ENCODE data around the gene IGF1.

IGF1 gene

GRCh38 chr12:102480406-102480805 lies at the start of gene IGF1:
TSS of gene IGF1 (minus strand) at chr12:102480563. CDS start at chr12:102480381, 182 bp downstream.
- no peak for DNase-seq (ENCODE audit: low read depth in 3 of 3, low spot score in 1 of 3)

- DNase-seq (ENCODE audit: low read depth in 3 of 3, low spot score in 1 of 3): no peak
Observed at GRCh38 chr12:102528111-102528510, 47.7 kb upstream of the IGF1 start.

GRCh38 chr12:102527171-102527720 lies 46.9 kb upstream of the IGF1 start:
- no peak for DNase-seq (ENCODE audit: low read depth in 3 of 3, low spot score in 1 of 3)

- DNase-seq (ENCODE audit: low read depth in 3 of 3, low spot score in 1 of 3): no peak
Observed at GRCh38 chr12:102526656-102527055, 46.3 kb upstream of the IGF1 start.

GRCh38 chr12:102522768-102523167 lies 42.4 kb upstream of the IGF1 start:
- no peak for DNase-seq (ENCODE audit: low read depth in 3 of 3, low spot score in 1 of 3)

- no peak for DNase-seq (ENCODE audit: low read depth in 3 of 3, low spot score in 1 of 3)
Observed at GRCh38 chr12:102521662-102522277, 41.4 kb upstream of the IGF1 start.

GRCh38 chr12:102518871-102519270 lies 38.5 kb upstream of the IGF1 start:
- no peak for DNase-seq (ENCODE audit: low read depth in 3 of 3, low spot score in 1 of 3)

- DNase-seq (ENCODE audit: low read depth in 3 of 3, low spot score in 1 of 3): no peak
Observed at GRCh38 chr12:102514696-102515095, 34.3 kb upstream of the IGF1 start.

- no peak for DNase-seq (ENCODE audit: low read depth in 3 of 3, low spot score in 1 of 3)
Observed at GRCh38 chr12:102513739-102514138, 33.4 kb upstream of the IGF1 start.

- no peak for DNase-seq (ENCODE audit: low read depth in 3 of 3, low spot score in 1 of 3)
Observed at GRCh38 chr12:102513272-102513671, 32.9 kb upstream of the IGF1 start.

- no peak for DNase-seq (ENCODE audit: low read depth in 3 of 3, low spot score in 1 of 3)
Observed at GRCh38 chr12:102512523-102512922, 32.2 kb upstream of the IGF1 start.

- DNase-seq (ENCODE audit: low read depth in 3 of 3, low spot score in 1 of 3): no peak
Observed at GRCh38 chr12:102511575-102511974, 31.2 kb upstream of the IGF1 start.

- DNase-seq (ENCODE audit: low read depth in 3 of 3, low spot score in 1 of 3): no peak
Observed at GRCh38 chr12:102510463-102510862, 30.1 kb upstream of the IGF1 start.

- DNase-seq (ENCODE audit: low read depth in 3 of 3, low spot score in 1 of 3): no peak
Observed at GRCh38 chr12:102510031-102510430, 29.7 kb upstream of the IGF1 start.

- no peak for DNase-seq (ENCODE audit: low read depth in 3 of 3, low spot score in 1 of 3)
Observed at GRCh38 chr12:102509123-102509626, 28.8 kb upstream of the IGF1 start.

- DNase-seq (ENCODE audit: low read depth in 3 of 3, low spot score in 1 of 3): no peak
Observed at GRCh38 chr12:102508052-102508451, 27.7 kb upstream of the IGF1 start.

GRCh38 chr12:102507301-102507700 lies 26.9 kb upstream of the IGF1 start:
- no peak for DNase-seq (ENCODE audit: low read depth in 3 of 3, low spot score in 1 of 3)

- DNase-seq (ENCODE audit: low read depth in 3 of 3, low spot score in 1 of 3): no peak
Observed at GRCh38 chr12:102504871-102505270, 24.5 kb upstream of the IGF1 start.

- DNase-seq (ENCODE audit: low read depth in 3 of 3, low spot score in 1 of 3): no peak
Observed at GRCh38 chr12:102504280-102504679, 23.9 kb upstream of the IGF1 start.

GRCh38 chr12:102503831-102504230 lies 23.5 kb upstream of the IGF1 start:
- DNase-seq (ENCODE audit: low read depth in 3 of 3, low spot score in 1 of 3): no peak

GRCh38 chr12:102503056-102503681 lies 22.8 kb upstream of the IGF1 start:
- no peak for DNase-seq (ENCODE audit: low read depth in 3 of 3, low spot score in 1 of 3)

GRCh38 chr12:102501773-102502172 lies 21.4 kb upstream of the IGF1 start:
- no peak for DNase-seq (ENCODE audit: low read depth in 3 of 3, low spot score in 1 of 3)

GRCh38 chr12:102498471-102498870 lies 18.1 kb upstream of the IGF1 start:
- no peak for DNase-seq (ENCODE audit: low read depth in 3 of 3, low spot score in 1 of 3)
